Esophagus squamous epithelium (tissue), 5 donors: ENCODE measurements around the gene TTC23L. TPM values are rescaled to one million over a fixed set of nuclear protein-coding genes. Genes with fewer than 3 reads are reported as not detected.

Source experiments
- DNase-seq: peaks from one replicate; lab custom pipeline; 2025; lab: John Stamatoyannopoulos, UW
- H3K27ac ChIP-seq, 4 donors: fragments of 200-600 bp; sonication (generic); one replicate each; pipeline ENCODE4 v1.5.1; 2016 to 2019; ENCODE audit warnings: mild to moderate bottlenecking in 1 of 4
- H3K27me3 ChIP-seq, 4 donors: fragments of 200-600 bp; sonication (generic); 1 replicate in 3 of 4; 2 replicates in 1 of 4; pipeline versions ENCODE4 v1.5.1 to v1.6.0; 2017 to 2021; ENCODE audit warnings: antibody characterized with exemption in 1 of 4
- H3K36me3 ChIP-seq, 3 donors: fragments of 200-600 bp; sonication (generic); one replicate each; pipeline ENCODE4 v1.5.1; 2016 to 2019
- H3K4me1 ChIP-seq, 3 donors: fragments of 200-600 bp; sonication (generic); one replicate each; pipeline ENCODE4 v1.5.1; 2017 to 2019
- H3K4me3 ChIP-seq, 4 donors: fragments of 200-600 bp; sonication (generic); 1 replicate in 3 of 4; 2 replicates in 1 of 4; pipeline ENCODE4 v1.5.1; 2016 to 2019; ENCODE audit warnings: mild to moderate bottlenecking in 2 of 4, moderate library complexity in 1 of 4
- H3K9me3 ChIP-seq, 3 donors: fragments of 200-600 bp; sonication (generic); one replicate each; pipeline ENCODE4 v1.5.1; 2016 to 2019
- CTCF ChIP-seq, 6 experiments: fragments of 450-650 bp in 4 of 6; fragments of 200-600 bp in 2 of 6; sonication (generic) in 2 of 6; IDR thresholded peaks; one replicate each; pipeline ENCODE4 v1.5.1; 2016 to 2019; ENCODE audit warnings: antibody characterized with exemption in 6 of 6, mild to moderate bottlenecking in 4 of 6, moderate library complexity in 4 of 6
- POLR2A ChIP-seq, 4 donors: fragments of 450-650 bp; IDR thresholded peaks; one replicate each; pipeline ENCODE4 v1.6.1; 2017; ENCODE audit warnings: antibody characterized with exemption in 4 of 4, mild to moderate bottlenecking in 4 of 4, moderate library complexity in 3 of 4
- WGBS, 2 donors: methylation state at CpG; one replicate each; pipeline ENCODE4 v1.1.5; 2018; 5-methylcytosine and 5-hydroxymethylcytosine counted together
- intact Hi-C: fragments of 100-400 bp; cut with DNase I; formaldehyde crosslinking; loops from one replicate; pipeline ENCODE4 v1.15.0; 2022
- total RNA-seq, 4 donors: library from RNA; depleted of rRNA; stranded (reverse); fragments of >200 nt; gene quantifications; one replicate each; pipeline ENCODE4 v1.1.0, GENCODE V29; 2016
- donor health status: DM: yes; HTN: yes; CAD: no.

The TTC23L gene
- total RNA-seq, 4 donors from 2014 or later, result 0.09 to 0.19 TPM; not detected in 2

GRCh38 chr5:34881246-34881645 lies 42.3 kb downstream of the TTC23L start:
- DNase-seq, result no peak
- Histone ChIP-seq H3K4me3 (no peak overlapping the region), H3K27ac (no peak overlapping the region), H3K27me3 (no peaks in the 10 kb centered on the region), H3K4me1 (peaks cover 0 to 4% (median 0%) of the 10 kb centered on the region in 3 donors), H3K36me3 (no peaks in the 10 kb centered on the region), H3K9me3 (no peaks in the 10 kb centered on the region)
- intact Hi-C loops, result no loop called here
- TF ChIP-seq POLR2A (IDR thresholded peaks at IDR 0.05), result no peak
- TF ChIP-seq CTCF (IDR thresholded peaks at IDR 0.05), result no peak

GRCh38 chr5:34886392-34887119 lies 47.6 kb downstream of the TTC23L start:
- Histone ChIP-seq H3K36me3 (no peaks in the 10 kb centered on the region), H3K4me1 (peaks cover 0 to 10% (median 0%) of the 10 kb centered on the region in 3 donors), H3K4me3 (no peak overlapping the region), H3K27ac (no peak overlapping the region), H3K27me3 (no peaks in the 10 kb centered on the region), H3K9me3 (no peaks in the 10 kb centered on the region)
- TF ChIP-seq POLR2A (IDR thresholded peaks at IDR 0.05) (no peak), CTCF (IDR thresholded peaks at IDR 0.05) (no peak)
- intact Hi-C loops, result no loop called here
- no peak for DNase-seq
- WGBS, 2 donors, result 77 to 79% methylated on average over 3 of the region's 3 CpGs

GRCh38 chr5:34889394-34889793 lies 50.4 kb downstream of the TTC23L start:
- Histone ChIP-seq H3K27ac (no peak overlapping the region), H3K4me1 (peaks cover 0 to 10% (median 0%) of the 10 kb centered on the region in 3 donors), H3K9me3 (no peaks in the 10 kb centered on the region), H3K4me3 (no peak overlapping the region), H3K36me3 (no peaks in the 10 kb centered on the region), H3K27me3 (no peaks in the 10 kb centered on the region)
- TF ChIP-seq POLR2A (IDR thresholded peaks at IDR 0.05), result no peak
- TF ChIP-seq CTCF (IDR thresholded peaks at IDR 0.05), result no peak
- 80 to 92% methylated on average over 1 of the region's 1 CpG for WGBS, 2 donors
- no peak for DNase-seq
- intact Hi-C loops, result no loop called here

- Histone ChIP-seq H3K27ac (no peak overlapping the region), H3K36me3 (no peaks in the 10 kb centered on the region), H3K27me3 (no peaks in the 10 kb centered on the region), H3K4me1 (peaks cover 0 to 2% (median 0%) of the 10 kb centered on the region in 3 donors), H3K4me3 (no peak overlapping the region), H3K9me3 (no peaks in the 10 kb centered on the region)
- intact Hi-C loops, result loop anchor here (10.0 kb wide), 1 partner anchor 367 kb away; no protein-coding TSS in a partner anchor
- DNase-seq, result no peak
- 73 to 84% methylated on average over 5 of the region's 5 CpGs for WGBS, 2 donors
- no peak for TF ChIP-seq POLR2A (IDR thresholded peaks at IDR 0.05)
- no peak for TF ChIP-seq CTCF (IDR thresholded peaks at IDR 0.05)
These were observed 53.0 kb downstream of the TTC23L start for GRCh38 chr5:34891981-34892380.

- Histone ChIP-seq H3K27me3 (no peaks in the 10 kb centered on the region), H3K27ac (no peak overlapping the region), H3K36me3 (no peaks in the 10 kb centered on the region), H3K4me1 (no peaks in the 10 kb centered on the region), H3K9me3 (no peaks in the 10 kb centered on the region), H3K4me3 (no peak overlapping the region)
- TF ChIP-seq POLR2A (IDR thresholded peaks at IDR 0.05) (no peak), CTCF (IDR thresholded peaks at IDR 0.05) (no peak)
- intact Hi-C loops, result loop anchor here (10.0 kb wide), 1 partner anchor 368 kb away; no protein-coding TSS in a partner anchor
- no peak for DNase-seq
- 89 to 91% methylated on average over 6 of the region's 6 CpGs for WGBS, 2 donors
These were observed 53.5 kb downstream of the TTC23L start for GRCh38 chr5:34892414-34892813.
